Cardiac muscle cell (in vitro differentiated cells and primary cell): Measurements from ENCODE around the gene RAD21L1. TPM values are rescaled to one million over a fixed set of nuclear protein-coding genes. Genes with fewer than 3 reads are reported as not detected.

Source experiments
- DNase-seq, 2 donors: peaks; one replicate each; pipeline versions ENCODE4 v3.0.0 to v3.0.0-alpha.2; 2010 to 2017; ENCODE audit warnings: low read depth in 1 of 2, low spot score in 1 of 2
- H3K27ac ChIP-seq: fragments of 200-600 bp; sonication (generic); 2 replicates; pipeline ENCODE4 v1.5.1; 2016
- H3K27me3 ChIP-seq: fragments of 200-600 bp; sonication (generic); 2 replicates; pipeline ENCODE4 v1.6.0; 2016; ENCODE audit warnings: control low read depth
- H3K36me3 ChIP-seq: fragments of 200-600 bp; sonication (generic); 2 replicates; pipeline ENCODE4 v1.5.1; 2016; ENCODE audit warnings: control low read depth
- H3K4me1 ChIP-seq: fragments of 200-600 bp; sonication (generic); 2 replicates; pipeline ENCODE4 v1.8.1; 2017; ENCODE audit warnings: low read depth, mild to moderate bottlenecking, mixed run types
- H3K4me3 ChIP-seq: fragments of 200-600 bp; sonication (generic); 2 replicates; pipeline ENCODE4 v1.5.1; 2016; ENCODE audit warnings: mild to moderate bottlenecking
- H3K9me3 ChIP-seq: fragments of 200-600 bp; sonication (generic); 2 replicates; pipeline ENCODE4 v1.5.1; 2017; ENCODE audit warnings: low read depth, mild to moderate bottlenecking, control low read depth
- CTCF ChIP-seq: IDR thresholded peaks from 2 replicates; pipeline ENCODE4 v1.5.1; 2012; ENCODE audit warnings: low read depth, mild to moderate bottlenecking, low read length
- polyA plus RNA-seq: library from polyadenylated mRNA; unstranded; fragments of >200 nt; fragmentation: Nextera tagmentation; extraction: Ambion mirVana; gene quantifications from 2 replicates; pipeline ENCODE4 v1.2.1, GENCODE V29; 2016
- total RNA-seq: library from RNA; depleted of rRNA; stranded (reverse); fragments of >200 nt; gene quantifications from 2 replicates; pipeline ENCODE4 v1.2.3, GENCODE V29; 2016

Gene RAD21L1
- total and polyA plus RNA-seq, 2 experiments from 2014 or later: 0.16 to 0.33 TPM

GRCh38 chr20:1282966-1283365, 57.1 kb downstream of the RAD21L1 start:
- Histone ChIP-seq H3K36me3 (no peaks in the 10 kb centered on the region), H3K27me3 (no peaks in the 10 kb centered on the region), H3K27ac (no peak overlapping the region), H3K9me3 (no peaks in the 10 kb centered on the region), H3K4me3 (no peak overlapping the region), H3K4me1 (peaks cover 15% of the 10 kb centered on the region)
- no peak for TF ChIP-seq CTCF
- DNase-seq: no peak

- H3K36me3 ChIP-seq: no peaks in the 10 kb centered on the region
- H3K27me3 ChIP-seq: no peaks in the 10 kb centered on the region
- no peak for TF ChIP-seq CTCF
- no peak overlapping the region for H3K27ac ChIP-seq
- DNase-seq: no peak
- peaks cover 15% of the 10 kb centered on the region for H3K4me1 ChIP-seq
- H3K4me3 ChIP-seq: no peak overlapping the region
- no peaks in the 10 kb centered on the region for H3K9me3 ChIP-seq
Measured at GRCh38 chr20:1283522-1284510, 58.0 kb downstream of the RAD21L1 start.

- no peak for TF ChIP-seq CTCF
- H3K9me3 ChIP-seq: no peaks in the 10 kb centered on the region
- no peaks in the 10 kb centered on the region for H3K36me3 ChIP-seq
- H3K4me3 ChIP-seq: no peak overlapping the region
- no peak for DNase-seq
- H3K4me1 ChIP-seq: peaks cover under 1% of the 10 kb centered on the region
- no peak overlapping the region for H3K27ac ChIP-seq
- H3K27me3 ChIP-seq: no peaks in the 10 kb centered on the region
Measured at GRCh38 chr20:1286267-1287024, 60.6 kb downstream of the RAD21L1 start.

- H3K27me3 ChIP-seq: no peaks in the 10 kb centered on the region
- no peak for TF ChIP-seq CTCF
- no peaks in the 10 kb centered on the region for H3K9me3 ChIP-seq
- H3K4me3 ChIP-seq: no peak overlapping the region
- DNase-seq: no peak
- H3K27ac ChIP-seq: no peak overlapping the region
- no peaks in the 10 kb centered on the region for H3K36me3 ChIP-seq
- no peaks in the 10 kb centered on the region for H3K4me1 ChIP-seq
Measured at GRCh38 chr20:1287306-1287705, 61.5 kb downstream of the RAD21L1 start.

- no peak overlapping the region for H3K27ac ChIP-seq
- no peaks in the 10 kb centered on the region for H3K9me3 ChIP-seq
- no peak overlapping the region for H3K4me3 ChIP-seq
- no peaks in the 10 kb centered on the region for H3K36me3 ChIP-seq
- no peak for DNase-seq
- no peak for TF ChIP-seq CTCF
- H3K27me3 ChIP-seq: no peaks in the 10 kb centered on the region
- H3K4me1 ChIP-seq: no peaks in the 10 kb centered on the region
Measured at GRCh38 chr20:1287787-1288569, 62.1 kb downstream of the RAD21L1 start.
